H9 (cell line): Measurements from ENCODE around the gene SOX13. TPM values are rescaled to one million over a fixed set of nuclear protein-coding genes. Genes with fewer than 3 reads are reported as not detected.

Experiments
- DNase-seq: peaks from one replicate; pipeline ENCODE4 v3.0.0-alpha.2; 2017
- H2AFZ ChIP-seq: one replicate; pipeline ENCODE4 v1.6.1; 2013; ENCODE audit warnings: mild to moderate bottlenecking, low read length, control low read depth, moderate library complexity
- H2AK5ac ChIP-seq: 2 replicates; pipeline ENCODE4 v1.6.1; 2013; ENCODE audit warnings: low read length, control low read depth, mixed read lengths; ENCODE audit not compliant: insufficient read length
- H2BK120ac ChIP-seq: one replicate; pipeline ENCODE4 v1.6.1; 2013; ENCODE audit warnings: low read depth, mild to moderate bottlenecking, low read length, control low read depth, inconsistent platforms; ENCODE audit not compliant: poor library complexity, severe bottlenecking
- H2BK12ac ChIP-seq: 2 replicates; pipeline ENCODE4 v1.6.1; 2013; ENCODE audit warnings: low read length, control low read depth, mixed read lengths, low read depth; ENCODE audit not compliant: insufficient read length
- H2BK15ac ChIP-seq: 2 replicates; pipeline ENCODE4 v1.6.1; 2013; ENCODE audit warnings: low read depth, low read length, control low read depth
- H2BK20ac ChIP-seq: one replicate; pipeline ENCODE4 v1.6.1; 2013; ENCODE audit warnings: low read depth, mild to moderate bottlenecking, low read length, control low read depth, inconsistent platforms; ENCODE audit not compliant: poor library complexity, severe bottlenecking
- H2BK5ac ChIP-seq: 2 replicates; pipeline ENCODE4 v1.6.1; 2013; ENCODE audit warnings: low read length, control low read depth, mixed read lengths; ENCODE audit not compliant: insufficient read length
- H3K14ac ChIP-seq: 2 replicates; pipeline ENCODE4 v1.6.1; 2013; ENCODE audit warnings: low read length, control low read depth; ENCODE audit not compliant: insufficient read depth
- H3K18ac ChIP-seq: 2 replicates; pipeline ENCODE4 v1.6.1; 2013; ENCODE audit warnings: low read depth, mild to moderate bottlenecking, mixed read lengths, low read length, control low read depth; ENCODE audit not compliant: insufficient read length
- H3K23ac ChIP-seq: 2 replicates; pipeline ENCODE4 v1.6.1; 2013; ENCODE audit warnings: low read length, control low read depth, mixed read lengths, low read depth; ENCODE audit not compliant: insufficient read length
- H3K23me2 ChIP-seq: 2 replicates; pipeline ENCODE4 v1.6.1; 2013; ENCODE audit warnings: low read depth, mild to moderate bottlenecking, mixed read lengths, low read length, control low read depth; ENCODE audit not compliant: insufficient read length, poor library complexity, severe bottlenecking
- H3K27ac ChIP-seq: 2 replicates; pipeline ENCODE4 v1.5.1; 2013; ENCODE audit warnings: low read length, control low read depth, mixed read lengths, low read depth; ENCODE audit not compliant: insufficient read length
- H3K27me3 ChIP-seq: 2 replicates; pipeline ENCODE4 v1.6.1; 2013; ENCODE audit warnings: low read length, control low read depth, inconsistent platforms; ENCODE audit not compliant: insufficient read depth
- H3K4ac ChIP-seq: 2 replicates; pipeline ENCODE4 v1.6.1; 2013; ENCODE audit warnings: low read depth, mild to moderate bottlenecking, control low read depth, inconsistent platforms, low read length, moderate library complexity
- H3K4me1 ChIP-seq: 2 replicates; pipeline ENCODE4 v1.6.1; 2013; ENCODE audit warnings: low read length, control low read depth, inconsistent platforms; ENCODE audit not compliant: insufficient read depth
- H3K4me2 ChIP-seq: 2 replicates; pipeline ENCODE4 v1.6.1; 2013; ENCODE audit warnings: low read length, control low read depth, mixed read lengths; ENCODE audit not compliant: insufficient read length, insufficient read depth
- H3K56ac ChIP-seq: 2 replicates; pipeline ENCODE4 v1.6.1; 2013; ENCODE audit warnings: low read depth, mild to moderate bottlenecking, mixed read lengths, low read length, control low read depth; ENCODE audit not compliant: insufficient read length
- H3K79me1 ChIP-seq: 2 replicates; pipeline ENCODE4 v1.6.1; 2013; ENCODE audit warnings: low read depth, mild to moderate bottlenecking, moderate library complexity, low read length, control low read depth, inconsistent platforms; ENCODE audit not compliant: insufficient read depth, poor library complexity, severe bottlenecking
- H3K79me2 ChIP-seq: 2 replicates; pipeline ENCODE4 v1.6.1; 2013; ENCODE audit warnings: low read length, control low read depth, inconsistent platforms; ENCODE audit not compliant: insufficient read depth
- H3K9ac ChIP-seq: 2 replicates; pipeline ENCODE4 v1.6.1; 2013; ENCODE audit warnings: low read length, control low read depth, mixed read lengths; ENCODE audit not compliant: insufficient read length; ENCODE audit errors: extremely low read depth
- H3K9me3 ChIP-seq: one replicate; pipeline ENCODE4 v1.6.1; 2013; ENCODE audit warnings: low read depth, low read length, inconsistent platforms; ENCODE audit not compliant: control insufficient read depth
- H3T11ph ChIP-seq: one replicate; pipeline ENCODE4 v1.6.1; 2013; ENCODE audit warnings: mild to moderate bottlenecking, low read length, control low read depth, inconsistent platforms
- H4K20me1 ChIP-seq: one replicate; pipeline ENCODE4 v1.6.1; 2013; ENCODE audit not compliant: control insufficient read depth, insufficient read length, insufficient read depth
- H4K5ac ChIP-seq: 2 replicates; pipeline ENCODE4 v1.6.1; 2013; ENCODE audit warnings: low read depth, mild to moderate bottlenecking, mixed read lengths, low read length, control low read depth; ENCODE audit not compliant: insufficient read length
- H4K8ac ChIP-seq: replicated peaks from 2 replicates; pipeline ENCODE4 v1.6.1; 2013; ENCODE audit warnings: low read length, control low read depth, mixed read lengths, low read depth; ENCODE audit not compliant: insufficient read length
- H4K91ac ChIP-seq: 2 replicates; pipeline ENCODE4 v1.6.1; 2013; ENCODE audit warnings: low read depth, mild to moderate bottlenecking, moderate library complexity, mixed read lengths, low read length, control low read depth; ENCODE audit not compliant: insufficient read length
- H3K27ac Mint-ChIP-seq, 3 experiments: 2 replicates in 2 of 3; 3 replicates in 1 of 3; pipeline ENCODE4 v1.8.0; 2020 to 2021; ENCODE audit warnings: mixed read lengths in 3 of 3, mild to moderate bottlenecking in 1 of 3, moderate library complexity in 1 of 3
- H3K27me3 Mint-ChIP-seq: 2 replicates; pipeline ENCODE4 v1.8.0; 2021; ENCODE audit warnings: low read depth, mild to moderate bottlenecking, moderate library complexity, mixed read lengths
- H3K36me3 Mint-ChIP-seq, 3 experiments: 2 replicates in 2 of 3; 3 replicates in 1 of 3; pipeline ENCODE4 v1.8.0; 2020 to 2021; ENCODE audit warnings: low read depth in 3 of 3, mixed read lengths in 3 of 3; ENCODE audit not compliant: insufficient read depth in 1 of 3
- H3K4me1 Mint-ChIP-seq, 2 experiments: 2 replicates each; pipeline ENCODE4 v1.8.0; 2020; ENCODE audit warnings: mixed read lengths in 2 of 2
- H3K4me3 Mint-ChIP-seq, 2 experiments: 2 replicates in 1 of 2; 3 replicates in 1 of 2; pipeline ENCODE4 v1.8.0; 2020 to 2021; ENCODE audit warnings: mild to moderate bottlenecking in 2 of 2, mixed read lengths in 2 of 2, moderate library complexity in 1 of 2
- H3K9me3 Mint-ChIP-seq, 2 experiments: 2 replicates in 1 of 2; 3 replicates in 1 of 2; pipeline ENCODE4 v1.8.0; 2020; ENCODE audit warnings: mild to moderate bottlenecking in 2 of 2, mixed read lengths in 2 of 2, moderate library complexity in 1 of 2
- WGBS: extraction: QIAGEN DNeasy Blood & Tissue Kit; methylation state at CpG from one replicate; pipeline ENCODE4 v1.1.7; 2013; ENCODE audit warnings: missing lambda C conversion rate, low lambda C conversion rate, mixed read lengths; ENCODE audit not compliant: insufficient read length; ENCODE audit errors: extremely low coverage; 5-methylcytosine and 5-hydroxymethylcytosine counted together
- total RNA-seq: library from RNA; stranded (reverse); gene quantifications from 2 replicates; pipeline ENCODE4 v1.2.1, GENCODE V29; 2021
- TF ChIP-seq, protein P1 (sequence below): fragments of 200-600 bp; sonication (generic); conservative IDR thresholded peaks from 3 replicates; pipeline ENCODE4 v1.8.0; 2021; ENCODE audit warnings: antibody characterized with exemption, mild to moderate bottlenecking

The SOX13 gene
- total RNA-seq, 1 experiment from 2014 or later: 120 TPM

DNA sequence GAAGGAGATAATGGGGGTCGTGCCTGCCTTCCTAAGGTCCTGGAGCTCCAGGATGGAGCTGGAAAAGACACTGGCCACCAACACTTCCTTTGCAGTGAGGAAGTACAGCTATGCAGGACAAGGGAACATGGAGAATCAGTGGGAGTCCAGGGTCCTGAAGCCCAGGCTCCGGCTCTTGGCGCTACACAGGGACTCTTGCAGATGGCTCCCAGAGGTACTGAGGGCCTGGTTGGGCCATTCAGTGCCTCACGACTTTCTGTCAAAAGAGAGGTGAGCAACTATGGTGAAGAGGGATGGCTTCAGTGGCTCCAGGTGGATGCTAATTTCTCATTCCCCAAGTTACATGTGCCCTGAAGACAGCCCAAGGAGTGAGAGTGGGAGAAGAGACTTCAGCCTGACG is 80.8 kb downstream of the SOX13 start:
- H3K23ac ChIP-seq: no peak overlapping the region
- no peaks in the 10 kb centered on the region; the same call in 1 of the 2 replicates for H3K4me1 ChIP-seq
- no peak overlapping the region for H2BK20ac ChIP-seq
- H3K9me3 Mint-ChIP-seq: no peaks in the 10 kb centered on the region; a peak in 1 of 5 replicates
- H3K79me2 ChIP-seq: no peaks in the 10 kb centered on the region
- no CpG with 5 or more reads among the region's 5 CpGs for WGBS
- no peak overlapping the region for H3K27ac Mint-ChIP-seq
- no peak overlapping the region for H3K56ac ChIP-seq
- no peak overlapping the region for H4K91ac ChIP-seq
- H3K9ac ChIP-seq: no peak overlapping the region
- H2AFZ ChIP-seq: no peak overlapping the region
- peaks cover 6% of the 10 kb centered on the region for H3K23me2 ChIP-seq
- TF ChIP-seq, protein P1, sequence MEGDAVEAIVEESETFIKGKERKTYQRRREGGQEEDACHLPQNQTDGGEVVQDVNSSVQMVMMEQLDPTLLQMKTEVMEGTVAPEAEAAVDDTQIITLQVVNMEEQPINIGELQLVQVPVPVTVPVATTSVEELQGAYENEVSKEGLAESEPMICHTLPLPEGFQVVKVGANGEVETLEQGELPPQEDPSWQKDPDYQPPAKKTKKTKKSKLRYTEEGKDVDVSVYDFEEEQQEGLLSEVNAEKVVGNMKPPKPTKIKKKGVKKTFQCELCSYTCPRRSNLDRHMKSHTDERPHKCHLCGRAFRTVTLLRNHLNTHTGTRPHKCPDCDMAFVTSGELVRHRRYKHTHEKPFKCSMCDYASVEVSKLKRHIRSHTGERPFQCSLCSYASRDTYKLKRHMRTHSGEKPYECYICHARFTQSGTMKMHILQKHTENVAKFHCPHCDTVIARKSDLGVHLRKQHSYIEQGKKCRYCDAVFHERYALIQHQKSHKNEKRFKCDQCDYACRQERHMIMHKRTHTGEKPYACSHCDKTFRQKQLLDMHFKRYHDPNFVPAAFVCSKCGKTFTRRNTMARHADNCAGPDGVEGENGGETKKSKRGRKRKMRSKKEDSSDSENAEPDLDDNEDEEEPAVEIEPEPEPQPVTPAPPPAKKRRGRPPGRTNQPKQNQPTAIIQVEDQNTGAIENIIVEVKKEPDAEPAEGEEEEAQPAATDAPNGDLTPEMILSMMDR: no peak
- no peak overlapping the region for H2AK5ac ChIP-seq
- no peak overlapping the region for H2BK12ac ChIP-seq
- H3T11ph ChIP-seq: no peak overlapping the region
- no peak overlapping the region for H2BK5ac ChIP-seq
- H4K20me1 ChIP-seq: no peaks in the 10 kb centered on the region
- peaks cover 25 to 30% of the 10 kb centered on the region in 2 experiments for H3K4me1 Mint-ChIP-seq
- no peaks in the 10 kb centered on the region; the same call in 1 of the 2 replicates for H3K27me3 ChIP-seq
- H2BK120ac ChIP-seq: no peak overlapping the region
- no peak overlapping the region for H3K27ac ChIP-seq
- no peak overlapping the region for H3K18ac ChIP-seq
- H2BK15ac ChIP-seq: no peak overlapping the region
- no peak overlapping the region for H3K4me2 ChIP-seq
- no peaks in the 10 kb centered on the region; a peak in 2 of 7 replicates for H3K36me3 Mint-ChIP-seq
- peaks cover 48% of the 10 kb centered on the region for H3K27me3 Mint-ChIP-seq
- no peak for DNase-seq
- H3K14ac ChIP-seq: no peak overlapping the region
- H3K4ac ChIP-seq: no peak overlapping the region
- H4K8ac ChIP-seq: no peak overlapping the region
- H3K4me3 Mint-ChIP-seq: no peak overlapping the region
- no peak overlapping the region for H4K5ac ChIP-seq
- H3K9me3 ChIP-seq: no peaks in the 10 kb centered on the region
- H3K79me1 ChIP-seq: no peaks in the 10 kb centered on the region
